HG03342 (cell line): ENCODE data around the gene NQO2.
"Not testable (repeated sequence)": the region's sequence is repeated elsewhere in the genome, so short reads cannot be mapped to it uniquely, and the experiment has no call there.

Experiments used
- ATAC-seq: cut with Tn5 transposase; IDR thresholded peaks from one replicate; pipeline ENCODE4 v1.9.1; 2021; ENCODE audit warnings: mild to moderate bottlenecking, moderate library complexity; ENCODE audit not compliant: unreplicated experiment

Gene NQO2

GRCh38 chr6:2970034-2970685 lies 29.5 kb upstream of the NQO2 start:
- no peak for ATAC-seq

DNA sequence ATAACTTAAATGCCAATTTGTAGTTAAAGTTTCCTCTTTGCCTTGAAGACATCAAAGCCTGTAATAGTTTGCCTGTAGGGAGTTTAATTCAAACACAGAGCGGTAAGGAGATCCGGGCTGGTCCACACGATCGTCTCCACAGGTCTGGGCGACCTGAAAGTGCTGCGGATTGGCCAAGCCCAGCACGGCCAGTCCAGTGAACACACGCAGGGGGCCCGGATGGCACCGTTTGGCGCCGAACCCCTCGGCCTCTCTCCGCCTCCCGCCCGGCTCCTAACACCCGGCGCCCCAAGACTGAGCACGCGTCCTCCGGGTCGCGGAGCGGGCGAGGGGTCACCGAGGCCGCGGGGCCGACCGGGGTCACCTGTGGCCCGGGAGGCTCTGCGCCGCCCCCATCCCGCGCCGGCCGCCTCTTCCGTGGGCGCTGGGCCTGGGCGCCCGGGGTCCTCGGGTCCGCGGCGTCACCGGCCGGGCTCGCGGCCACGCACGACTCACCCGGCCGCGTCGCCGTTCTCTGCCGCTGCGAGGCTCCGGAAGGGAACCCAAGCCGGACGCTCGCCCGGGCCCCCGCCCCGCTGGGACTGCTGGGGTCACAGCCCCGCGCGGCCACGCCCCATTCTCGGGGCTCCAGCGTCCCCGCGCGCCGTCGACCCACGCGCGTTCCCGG lies 28.8 kb upstream of the NQO2 start:
- no peak for ATAC-seq

DNA sequence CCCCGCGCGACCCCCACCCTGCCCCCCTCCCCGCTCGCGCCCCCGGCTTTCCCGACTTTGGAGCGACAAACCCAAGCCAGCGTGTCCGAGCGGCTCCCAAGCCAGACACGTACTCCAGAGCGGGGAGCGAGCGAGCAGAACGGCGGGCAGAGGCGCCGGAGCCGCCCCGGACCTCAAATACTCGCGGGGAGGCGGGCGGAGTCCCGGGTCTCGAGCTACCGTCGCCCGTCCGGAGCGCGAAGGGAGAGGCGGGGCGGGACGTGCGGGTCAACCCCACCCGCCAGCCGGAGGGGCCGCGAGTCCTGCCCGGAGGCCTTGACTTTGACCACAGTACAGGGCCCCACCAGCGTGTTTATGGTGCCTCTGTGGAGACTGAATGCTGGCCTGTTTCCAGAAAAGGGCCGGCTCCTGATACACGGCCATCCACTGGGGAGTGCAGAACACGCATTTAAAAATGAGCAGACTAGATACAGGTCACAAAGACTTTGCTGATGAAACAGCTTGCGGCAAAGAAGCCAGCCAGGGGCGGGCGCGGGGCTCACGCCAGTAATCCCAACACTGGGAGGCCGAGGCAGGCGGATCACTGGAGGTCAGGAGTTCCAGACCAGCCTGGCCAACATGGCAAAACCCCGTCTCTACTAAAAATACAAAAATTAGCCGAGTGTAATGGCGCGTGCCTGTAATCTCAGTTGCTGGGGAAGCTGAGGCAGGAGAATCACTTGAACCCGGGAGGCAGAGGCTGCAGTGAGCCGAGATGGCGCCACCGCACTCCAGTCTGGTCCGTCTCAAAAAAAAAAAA lies 28.1 kb upstream of the NQO2 start, which contains the start of gene SERPINB6:
Gene SERPINB6 (minus strand): TSS at position 148 of the 799 bp plus-strand sequence. CDS start 12,235 bp downstream, outside the sequence.
- ATAC-seq = no peak

DNA sequence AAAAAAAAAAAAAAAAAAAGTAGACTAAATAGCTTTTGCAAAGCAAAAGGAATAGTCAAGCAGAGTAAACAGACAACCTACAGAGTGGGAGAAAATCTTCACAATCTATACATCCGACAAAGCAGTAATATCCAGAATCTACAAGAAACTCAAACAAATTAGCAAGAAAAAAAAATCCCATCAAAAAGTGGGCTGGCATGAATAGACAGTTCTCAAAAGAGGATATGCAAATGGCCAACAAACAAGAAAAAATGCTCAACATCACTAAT lies 27.5 kb upstream of the NQO2 start:
- not testable (repeated sequence) for ATAC-seq

DNA sequence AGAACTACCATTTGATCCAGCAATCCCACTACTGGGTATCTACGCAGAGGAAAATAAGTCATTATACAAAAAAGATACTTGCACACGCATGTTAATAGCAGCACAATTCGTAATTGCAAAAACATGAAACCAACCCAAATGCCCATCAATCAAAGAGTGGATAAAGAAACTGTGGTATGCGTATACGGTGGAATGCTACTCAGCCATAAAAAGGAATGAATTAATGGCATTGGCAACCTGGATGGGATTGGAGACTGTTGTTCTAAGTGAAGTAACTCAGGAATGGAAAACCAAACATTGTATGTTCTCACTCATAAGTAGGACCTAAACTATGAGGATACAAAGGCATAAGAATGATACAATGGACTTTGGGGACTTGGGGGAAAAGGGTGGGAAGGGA lies 27.0 kb upstream of the NQO2 start:
- not testable (repeated sequence) for ATAC-seq

GRCh38 chr6:2973180-2973579 lies 26.5 kb upstream of the NQO2 start:
- not testable (repeated sequence) for ATAC-seq

DNA sequence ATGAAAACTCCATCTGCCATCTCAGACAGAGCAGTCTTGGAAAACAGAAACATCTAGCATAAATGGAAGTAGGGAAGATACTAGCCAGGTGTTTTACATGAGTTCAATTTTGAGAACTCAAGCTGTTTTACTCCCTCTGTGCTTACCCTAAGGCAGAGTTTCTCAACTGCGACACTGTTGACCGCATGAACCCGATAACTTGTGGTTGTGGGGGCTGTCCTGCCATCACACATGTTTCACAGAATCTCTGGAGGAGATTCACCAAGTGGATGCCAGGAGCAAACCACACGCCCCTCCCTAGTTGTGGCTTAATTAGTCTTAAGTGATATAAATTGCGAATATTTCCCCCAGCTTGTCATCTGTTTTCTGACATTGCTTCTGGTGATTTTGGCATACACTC lies 26.0 kb upstream of the NQO2 start:
- ATAC-seq = no peak

DNA sequence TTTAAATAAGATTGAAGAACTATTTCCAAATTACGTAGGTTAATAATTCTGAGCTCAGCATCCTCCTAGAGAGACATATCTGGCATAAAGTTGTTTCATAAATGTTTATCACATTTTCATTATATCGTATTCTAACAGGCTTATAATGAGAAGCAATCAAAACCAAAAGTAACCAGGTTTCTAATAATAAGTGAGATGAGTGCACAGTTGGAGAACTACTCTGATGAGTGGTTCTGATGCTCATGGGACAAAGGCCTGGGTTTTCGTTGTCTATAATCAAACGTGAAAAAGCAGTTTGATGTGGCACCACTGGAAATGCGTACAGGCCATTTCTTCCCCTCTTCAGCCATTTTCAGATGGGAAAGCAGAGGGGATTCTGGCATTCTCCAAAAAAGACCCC lies 23.6 kb upstream of the NQO2 start:
- ATAC-seq = no peak

DNA sequence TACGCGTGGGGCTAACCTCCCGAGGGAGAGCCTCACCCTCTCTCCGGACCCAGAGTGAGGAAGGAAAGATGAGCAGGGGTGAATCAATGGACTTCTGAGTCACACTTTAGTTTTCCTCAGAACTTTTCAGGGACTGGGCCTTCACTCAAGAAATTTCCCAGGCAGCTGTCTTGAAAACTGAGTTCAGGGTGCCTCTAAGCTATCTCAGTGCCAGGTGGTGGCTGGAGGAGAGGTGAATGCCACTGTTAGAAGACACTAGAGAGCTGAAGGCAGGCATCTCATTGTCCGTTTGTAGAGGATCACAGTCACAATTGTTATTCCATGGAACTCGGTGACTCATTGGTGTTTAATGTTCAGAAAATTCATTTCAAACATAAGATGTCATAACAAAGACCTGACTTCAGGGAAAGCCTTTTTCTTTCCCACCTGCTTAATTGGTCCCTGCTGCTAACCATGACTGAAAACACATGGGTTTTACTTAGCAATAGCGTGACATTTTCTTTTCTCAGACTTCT lies 23.1 kb upstream of the NQO2 start:
- no peak for ATAC-seq

GRCh38 chr6:2977290-2977689 lies 22.4 kb upstream of the NQO2 start:
- ATAC-seq = no peak

GRCh38 chr6:2977799-2978590 lies 21.7 kb upstream of the NQO2 start:
- no peak for ATAC-seq

DNA sequence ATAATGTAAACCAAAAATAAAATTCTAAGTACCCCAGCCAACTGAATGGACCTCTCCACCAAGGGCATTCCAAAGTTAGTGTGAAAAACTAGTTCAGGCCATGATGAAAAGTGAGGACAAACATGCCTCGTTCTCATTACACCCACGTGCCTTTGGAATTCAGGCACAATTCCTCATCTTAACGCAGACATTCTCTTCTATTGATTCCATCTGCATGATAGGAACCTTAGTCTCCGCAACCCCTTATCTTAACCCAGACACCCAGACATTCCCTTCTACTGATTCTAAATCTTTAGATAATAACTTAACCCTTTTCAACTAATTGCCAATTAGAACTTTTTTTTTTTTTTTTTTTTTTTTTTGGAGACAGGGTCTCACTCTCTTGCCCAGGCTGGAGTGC lies 20.8 kb upstream of the NQO2 start:
- no peak for ATAC-seq

GRCh38 chr6:2979819-2980464 lies 19.8 kb upstream of the NQO2 start:
- ATAC-seq = no peak

- no peak for ATAC-seq
Measured at GRCh38 chr6:2980465-2980855, 19.2 kb upstream of the NQO2 start.

GRCh38 chr6:2982426-2983117 lies 17.1 kb upstream of the NQO2 start:
- no peak for ATAC-seq

- no peak for ATAC-seq
Measured at GRCh38 chr6:2984738-2985406, 14.8 kb upstream of the NQO2 start.

DNA sequence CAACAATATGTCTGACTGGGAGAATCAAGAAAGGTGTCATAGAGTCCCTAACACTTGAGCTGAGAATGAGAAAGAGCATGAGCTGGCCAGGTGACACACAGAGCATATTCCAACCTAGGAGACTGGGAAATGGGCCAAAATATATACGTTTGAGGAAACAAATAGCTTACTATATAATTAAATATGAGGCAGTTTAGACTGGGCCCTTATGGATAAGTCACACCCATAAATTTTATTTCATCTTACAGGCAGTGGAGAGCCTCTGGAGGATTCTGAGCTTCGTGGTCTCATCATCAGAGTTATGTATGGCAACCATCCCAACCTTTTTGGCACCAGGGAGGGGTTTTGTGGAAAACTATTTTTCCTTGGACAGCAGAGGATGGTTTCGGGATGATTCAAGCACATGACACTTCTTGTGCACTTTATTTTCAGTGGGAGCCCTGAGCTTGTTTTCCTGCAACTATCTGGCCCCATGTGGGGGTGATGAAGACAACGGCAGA lies 12.9 kb upstream of the NQO2 start:
- ATAC-seq = no peak

- no peak for ATAC-seq
Measured at GRCh38 chr6:2988094-2988425, 11.6 kb upstream of the NQO2 start.
